Measurements from ENCODE around the gene YTHDC2. TPM values are rescaled to one million over a fixed set of nuclear protein-coding genes. Genes with fewer than 3 reads are reported as not detected.

YTHDC2 gene
- total RNA-seq, 3 donors from 2014 or later: 22.4 to 49.2 (median 40.0) TPM

GRCh38 chr5:113552137-113552536 is 38.6 kb downstream of the YTHDC2 start:
- intact Hi-C loops (cut with DNase I; ENCODE audit: low total_unique reads): no loop called here
- no peak overlapping the region for H3K27ac ChIP-seq
- no peaks in the 10 kb centered on the region for H3K36me3 ChIP-seq
- no peak for DNase-seq (ENCODE audit: low spot score in 2 of 2)
- H3K4me3 ChIP-seq: no peak overlapping the region
- no peaks in the 10 kb centered on the region for H3K27me3 ChIP-seq
- H3K4me1 ChIP-seq: no peaks in the 10 kb centered on the region
- no peaks in the 10 kb centered on the region for H3K9me3 ChIP-seq
- TF ChIP-seq POLR2AphosphoS5 (IDR thresholded peaks at IDR 0.05) (no peak), POLR2A (IDR thresholded peaks at IDR 0.05) (no peak), CTCF (IDR thresholded peaks at IDR 0.05) (no peak)

GRCh38 chr5:113552620-113553019 is 39.1 kb downstream of the YTHDC2 start:
- Histone ChIP-seq H3K36me3 (no peaks in the 10 kb centered on the region), H3K4me1 (no peaks in the 10 kb centered on the region), H3K9me3 (no peaks in the 10 kb centered on the region), H3K27ac (no peak overlapping the region), H3K27me3 (no peaks in the 10 kb centered on the region), H3K4me3 (no peak overlapping the region)
- no peak for DNase-seq (ENCODE audit: low spot score in 2 of 2)
- intact Hi-C loops (cut with DNase I; ENCODE audit: low total_unique reads): no loop called here
- TF ChIP-seq CTCF (IDR thresholded peaks at IDR 0.05): no peak
- no peak for TF ChIP-seq POLR2A (IDR thresholded peaks at IDR 0.05)
- TF ChIP-seq POLR2AphosphoS5 (IDR thresholded peaks at IDR 0.05): no peak

GRCh38 chr5:113562828-113563400 is 49.4 kb downstream of the YTHDC2 start:
- TF ChIP-seq POLR2A (IDR thresholded peaks at IDR 0.05): no peak
- no peak for TF ChIP-seq CTCF (IDR thresholded peaks at IDR 0.05)
- TF ChIP-seq POLR2AphosphoS5 (IDR thresholded peaks at IDR 0.05): no peak
- no peaks in the 10 kb centered on the region for H3K9me3 ChIP-seq
- H3K4me3 ChIP-seq: no peak overlapping the region
- H3K36me3 ChIP-seq: no peaks in the 10 kb centered on the region
- intact Hi-C loops (cut with DNase I; ENCODE audit: low total_unique reads): no loop called here
- no peak overlapping the region for H3K27ac ChIP-seq
- no peaks in the 10 kb centered on the region for H3K27me3 ChIP-seq
- no peak for DNase-seq (ENCODE audit: low spot score in 2 of 2)
- no peaks in the 10 kb centered on the region for H3K4me1 ChIP-seq

- TF ChIP-seq POLR2A (IDR thresholded peaks at IDR 0.05): no peak
- no peak for TF ChIP-seq CTCF (IDR thresholded peaks at IDR 0.05)
- no peak for TF ChIP-seq POLR2AphosphoS5 (IDR thresholded peaks at IDR 0.05)
- Histone ChIP-seq H3K36me3 (peaks cover 6% of the 10 kb centered on the region), H3K9me3 (peaks cover 0 to 9% of the 10 kb centered on the region in 2 donors), H3K27ac (no peak overlapping the region), H3K4me3 (no peak overlapping the region), H3K4me1 (no peaks in the 10 kb centered on the region), H3K27me3 (no peaks in the 10 kb centered on the region)
- no peak for DNase-seq (ENCODE audit: low spot score in 2 of 2)
- intact Hi-C loops (cut with DNase I; ENCODE audit: low total_unique reads): no loop called here
Observed at GRCh38 chr5:113569396-113569795, 55.9 kb downstream of the YTHDC2 start.

GRCh38 chr5:113572716-113573115 is 59.2 kb downstream of the YTHDC2 start:
- intact Hi-C loops (cut with DNase I; ENCODE audit: low total_unique reads): no loop called here

More at GRCh38 chr5:113572716-113573115, 59.2 kb downstream of the YTHDC2 start:
- Histone ChIP-seq H3K4me3 (no peak overlapping the region), H3K36me3 (peaks cover 6% of the 10 kb centered on the region), H3K9me3 (peaks cover 0 to 9% of the 10 kb centered on the region in 2 donors), H3K27ac (no peak overlapping the region), H3K27me3 (no peaks in the 10 kb centered on the region), H3K4me1 (no peaks in the 10 kb centered on the region)
- no peak for DNase-seq (ENCODE audit: low spot score in 2 of 2)
- no peak for TF ChIP-seq POLR2A (IDR thresholded peaks at IDR 0.05)
- no peak for TF ChIP-seq CTCF (IDR thresholded peaks at IDR 0.05)
- no peak for TF ChIP-seq POLR2AphosphoS5 (IDR thresholded peaks at IDR 0.05)
